ENCODE measurements around the gene NPC1. TPM values are rescaled to one million over a fixed set of nuclear protein-coding genes. Genes with fewer than 3 reads are reported as not detected.

NPC1 gene
- total and polyA plus RNA-seq, 2 of the 8 experiments (the other 6 are each of a cell fraction or from before 2014, with no cell fraction given): 34.1 to 39.5 TPM

GRCh38 chr18:23529604-23530003, 56.7 kb downstream of the NPC1 start:
- DNase-seq (ENCODE audit: low read depth in 1 of 2, low spot score in 2 of 2) (no peak), FAIRE-seq (no peak)
- H3K27me3 ChIP-seq (replicated peaks in 1 of 4; ENCODE audit: control insufficient read depth in 3 of 4, extremely low read depth in 1 of 4, insufficient read depth in 3 of 4, low read length in 3 of 4): no peaks in the 10 kb centered on the region
- TF ChIP-seq POLR2AphosphoS5 (IDR thresholded peaks at IDR 0.05; ENCODE audit: low read depth, low read length) (no peak), CBX5 (IDR thresholded peaks at IDR 0.05; ENCODE audit: low read depth, low read length) (no peak), POU5F1 (IDR thresholded peaks at IDR 0.05; ENCODE audit: low read depth, low read length) (no peak), CHD1 (IDR thresholded peaks at IDR 0.05; ENCODE audit: low read depth, low read length) (no peak)
- no peak overlapping the region for H3K27ac ChIP-seq (ENCODE audit: low read depth, low read length)
- no peaks in the 10 kb centered on the region for H3K4me1 ChIP-seq (replicated peaks in 1 of 4; ENCODE audit: control insufficient read depth in 3 of 4, insufficient read depth in 4 of 4, low read length in 3 of 4)
- no peaks in the 10 kb centered on the region for H3K9me3 ChIP-seq (ENCODE audit: insufficient read depth in 2 of 2, low read depth in 1 of 2, low read length in 1 of 2)
- no peak overlapping the region for H3K4me2 ChIP-seq (ENCODE audit: insufficient read depth in 1 of 2, low read depth in 2 of 2, low read length in 2 of 2)
- no peak overlapping the region for H3K56ac ChIP-seq (replicated peaks; ENCODE audit: insufficient read length, low read depth, low read length)
- no peak overlapping the region for H3K4ac ChIP-seq (replicated peaks; ENCODE audit: insufficient read length, low read depth, low read length)
- H4K5ac ChIP-seq (ENCODE audit: insufficient read length, low read depth, low read length): no peak overlapping the region
- CTCF ChIA-PET (ENCODE audit: partially characterized antibody): interaction anchor here (1.3 to 4.2 kb wide), 2 partner anchors 13 to 26 kb away, joined by 3 to 22 read pairs; partner anchors contain the start of gene RMC1
- H2AK5ac ChIP-seq (ENCODE audit: low read depth, low read length): no peak overlapping the region
- no peak overlapping the region for H2BK20ac ChIP-seq (ENCODE audit: low read length)
- no peak overlapping the region for H3K4me3 ChIP-seq (ENCODE audit: extremely low read depth in 1 of 4, insufficient read depth in 2 of 4, low read depth in 3 of 4, low read length in 4 of 4)
- no peak overlapping the region for H3K18ac ChIP-seq (ENCODE audit: extremely low read depth, low read length)
- H3K79me2 ChIP-seq (ENCODE audit: control insufficient read depth in 1 of 2, insufficient read depth in 2 of 2, low read length in 2 of 2): no peaks in the 10 kb centered on the region
- no peak overlapping the region for H2BK120ac ChIP-seq (replicated peaks; ENCODE audit: low read depth, low read length)
- H3K23me2 ChIP-seq (ENCODE audit: low read depth, low read length): no peaks in the 10 kb centered on the region
- H4K91ac ChIP-seq (replicated peaks; ENCODE audit: insufficient read length, low read length): no peak overlapping the region
- no peak overlapping the region for H2AFZ ChIP-seq (ENCODE audit: low read length)
- H2BK15ac ChIP-seq (ENCODE audit: low read length): no peak overlapping the region
- H4K8ac ChIP-seq (ENCODE audit: extremely low read depth, insufficient read depth, low read length): no peak overlapping the region
- H3K9ac ChIP-seq (replicated peaks in 1 of 4; ENCODE audit: extremely low read depth in 1 of 4, low read depth in 3 of 4, low read length in 3 of 4): no peak overlapping the region
- no peaks in the 10 kb centered on the region for H4K20me1 ChIP-seq (replicated peaks in 1 of 2; ENCODE audit: control insufficient read depth in 1 of 2, insufficient read depth in 2 of 2, low read length in 2 of 2)
- 91% methylated on average over 3 of the region's 3 CpGs; no CpG with 5 or more reads in 1 of the 2 experiments for WGBS, 2 experiments (ENCODE audit: extremely low coverage in 1 of 2, insufficient coverage in 1 of 2, insufficient read length in 1 of 2, insufficient replicate concordance in 2 of 2, low coverage in 1 of 2, low lambda C conversion rate in 2 of 2, missing lambda C conversion rate in 1 of 2)
- no peak overlapping the region for H2BK12ac ChIP-seq (ENCODE audit: low read depth, low read length)
- H3K36me3 ChIP-seq (ENCODE audit: control insufficient read depth in 2 of 4, insufficient read depth in 4 of 4, low read length in 3 of 4): peaks cover 16 to 78% (median 52%) of the 10 kb centered on the region in 4 experiments
- H3K79me1 ChIP-seq (ENCODE audit: low read depth, low read length): no peaks in the 10 kb centered on the region
- no peak overlapping the region for H3K23ac ChIP-seq (ENCODE audit: insufficient read length)
- POLR2A ChIA-PET (ENCODE audit: partially characterized antibody): no interaction called here
- H2BK5ac ChIP-seq (ENCODE audit: low read depth, low read length): no peak overlapping the region
- no peak overlapping the region for H3K14ac ChIP-seq (ENCODE audit: insufficient read length)

Measured in H1 (cell line).